Rectal smooth muscle tissue (tissue), 1 donor: Measurements from ENCODE around the gene HDAC4.

Experiments used
- H3K27ac ChIP-seq: one replicate; pipeline ENCODE4 v1.7.0; 2013; ENCODE audit warnings: low read depth, low read length, inconsistent platforms
- H3K27me3 ChIP-seq: one replicate; pipeline ENCODE4 v1.7.0; 2013; ENCODE audit warnings: low read length; ENCODE audit not compliant: control insufficient read depth, insufficient read depth
- H3K36me3 ChIP-seq: one replicate; pipeline ENCODE4 v1.7.0; 2013; ENCODE audit warnings: low read length; ENCODE audit not compliant: control insufficient read depth, insufficient read depth
- H3K4me1 ChIP-seq: one replicate; pipeline ENCODE4 v1.7.0; 2013; ENCODE audit warnings: low read length; ENCODE audit not compliant: control insufficient read depth, insufficient read depth
- H3K4me3 ChIP-seq: one replicate; pipeline ENCODE4 v1.7.0; 2013; ENCODE audit warnings: low read length
- H3K9ac ChIP-seq: one replicate; pipeline ENCODE4 v1.7.0; 2013; ENCODE audit warnings: low read length

The HDAC4 gene

GRCh38 chr2:239438995-239439753 lies 38.4 kb upstream of the HDAC4 start:
- Histone ChIP-seq H3K36me3 (no peaks in the 10 kb centered on the region), H3K4me1 (no peaks in the 10 kb centered on the region), H3K27ac (no peak overlapping the region), H3K27me3 (peaks cover 2% of the 10 kb centered on the region), H3K4me3 (no peak overlapping the region), H3K9ac (no peak overlapping the region)

DNA sequence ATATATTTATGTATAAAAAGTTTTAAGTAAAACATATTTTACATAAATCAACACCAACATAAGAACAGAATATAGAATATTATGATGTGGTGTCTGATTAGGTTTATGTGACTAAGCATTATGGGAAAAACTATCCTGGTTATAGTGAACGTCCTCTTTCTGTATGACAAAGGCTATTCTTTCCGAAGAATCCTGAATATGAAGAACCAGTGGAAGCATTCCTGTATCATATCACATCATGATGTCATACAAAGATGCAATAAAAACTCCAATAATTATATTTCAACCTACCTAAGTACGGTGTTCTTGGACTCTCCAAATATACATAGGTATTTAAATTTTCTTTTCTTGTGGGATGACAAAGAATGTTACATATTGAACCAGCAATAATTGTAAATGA lies 37.5 kb upstream of the HDAC4 start:
- H3K27ac ChIP-seq, result no peak overlapping the region
- no peaks in the 10 kb centered on the region for H3K4me1 ChIP-seq
- no peak overlapping the region for H3K4me3 ChIP-seq
- peaks cover 2% of the 10 kb centered on the region for H3K27me3 ChIP-seq
- no peaks in the 10 kb centered on the region for H3K36me3 ChIP-seq
- no peak overlapping the region for H3K9ac ChIP-seq

DNA sequence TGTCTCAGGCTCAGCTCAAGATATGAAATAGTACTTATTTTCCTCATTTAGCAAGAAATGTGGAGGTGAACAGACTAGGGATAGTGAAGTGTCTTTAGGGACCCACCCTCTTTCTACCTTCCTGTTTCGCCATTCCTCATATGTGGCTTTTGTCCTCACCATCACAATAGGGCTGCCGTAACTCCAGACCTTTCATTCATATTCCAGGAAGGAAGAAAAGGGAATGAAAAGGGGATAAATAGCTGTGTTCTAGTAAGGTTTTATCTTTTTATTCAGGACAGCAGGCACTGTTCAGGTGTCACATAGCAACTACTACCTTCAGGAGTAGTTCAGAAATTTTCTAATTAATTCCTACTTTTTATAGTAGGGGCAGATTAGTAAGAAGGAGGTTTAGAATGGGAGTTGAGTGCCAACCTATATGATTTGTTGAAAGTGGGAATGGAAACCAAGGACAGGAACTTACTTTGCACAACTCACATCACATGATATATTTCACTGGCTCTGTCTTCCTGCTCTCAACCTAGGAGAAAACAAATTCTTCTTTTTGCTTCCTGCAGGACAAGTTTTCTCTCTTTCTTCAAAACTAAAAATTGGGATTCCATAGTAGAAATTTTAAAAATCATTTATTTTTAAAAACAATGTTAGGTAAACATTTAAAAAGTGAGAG lies 36.0 kb upstream of the HDAC4 start:
- H3K27me3 ChIP-seq, result peaks cover 2% of the 10 kb centered on the region
- H3K36me3 ChIP-seq, result no peaks in the 10 kb centered on the region
- H3K4me1 ChIP-seq, result no peaks in the 10 kb centered on the region
- H3K4me3 ChIP-seq, result no peak overlapping the region
- no peak overlapping the region for H3K9ac ChIP-seq
- no peak overlapping the region for H3K27ac ChIP-seq

- Histone ChIP-seq H3K36me3 (no peaks in the 10 kb centered on the region), H3K4me3 (no peak overlapping the region), H3K27ac (no peak overlapping the region), H3K9ac (no peak overlapping the region), H3K4me1 (no peaks in the 10 kb centered on the region), H3K27me3 (peaks cover 2% of the 10 kb centered on the region)
These were observed 35.3 kb upstream of the HDAC4 start for GRCh38 chr2:239436076-239436475.

DNA sequence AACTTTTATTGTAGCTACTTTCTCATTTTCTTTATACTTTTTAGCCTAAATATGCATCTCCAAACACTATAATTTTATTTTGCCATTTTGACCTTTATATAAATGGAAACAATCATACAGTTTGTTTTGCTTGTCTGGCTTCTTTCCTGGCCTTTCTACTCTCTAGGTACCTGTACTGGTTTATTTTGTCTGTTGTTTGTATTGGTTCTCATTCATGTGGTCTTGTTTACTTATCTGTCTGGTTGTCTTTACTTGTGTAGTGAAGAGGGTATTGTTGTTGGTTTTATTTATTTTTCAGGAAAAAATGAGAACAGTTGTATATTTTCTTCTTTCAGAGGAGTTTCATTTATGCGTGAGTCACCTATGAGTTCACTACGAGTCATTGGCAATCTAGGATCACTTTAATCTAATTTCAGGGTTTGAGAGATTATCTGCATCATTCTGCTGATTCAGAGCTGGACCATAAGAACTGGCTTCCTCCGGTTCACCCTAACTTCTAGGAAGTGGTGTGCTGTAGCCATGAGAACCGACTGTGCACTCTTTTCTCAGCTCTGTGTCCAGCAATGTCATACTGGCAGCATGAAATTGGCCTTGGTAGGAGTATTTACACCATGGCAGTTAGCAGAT lies 33.1 kb upstream of the HDAC4 start:
- Histone ChIP-seq H3K4me1 (no peaks in the 10 kb centered on the region), H3K9ac (no peak overlapping the region), H3K36me3 (no peaks in the 10 kb centered on the region), H3K27me3 (peaks cover 2% of the 10 kb centered on the region), H3K4me3 (no peak overlapping the region), H3K27ac (no peak overlapping the region)

GRCh38 chr2:239432174-239432573 lies 31.4 kb upstream of the HDAC4 start:
- H3K9ac ChIP-seq, result no peak overlapping the region
- H3K4me1 ChIP-seq, result no peaks in the 10 kb centered on the region
- H3K36me3 ChIP-seq, result no peaks in the 10 kb centered on the region
- H3K4me3 ChIP-seq, result no peak overlapping the region
- no peak overlapping the region for H3K27ac ChIP-seq
- H3K27me3 ChIP-seq, result no peaks in the 10 kb centered on the region

- H3K4me1 ChIP-seq, result no peaks in the 10 kb centered on the region
- H3K4me3 ChIP-seq, result no peak overlapping the region
- H3K27me3 ChIP-seq, result no peaks in the 10 kb centered on the region
- H3K36me3 ChIP-seq, result no peaks in the 10 kb centered on the region
- no peak overlapping the region for H3K9ac ChIP-seq
- no peak overlapping the region for H3K27ac ChIP-seq
These were observed 30.7 kb upstream of the HDAC4 start for GRCh38 chr2:239431536-239431935.

DNA sequence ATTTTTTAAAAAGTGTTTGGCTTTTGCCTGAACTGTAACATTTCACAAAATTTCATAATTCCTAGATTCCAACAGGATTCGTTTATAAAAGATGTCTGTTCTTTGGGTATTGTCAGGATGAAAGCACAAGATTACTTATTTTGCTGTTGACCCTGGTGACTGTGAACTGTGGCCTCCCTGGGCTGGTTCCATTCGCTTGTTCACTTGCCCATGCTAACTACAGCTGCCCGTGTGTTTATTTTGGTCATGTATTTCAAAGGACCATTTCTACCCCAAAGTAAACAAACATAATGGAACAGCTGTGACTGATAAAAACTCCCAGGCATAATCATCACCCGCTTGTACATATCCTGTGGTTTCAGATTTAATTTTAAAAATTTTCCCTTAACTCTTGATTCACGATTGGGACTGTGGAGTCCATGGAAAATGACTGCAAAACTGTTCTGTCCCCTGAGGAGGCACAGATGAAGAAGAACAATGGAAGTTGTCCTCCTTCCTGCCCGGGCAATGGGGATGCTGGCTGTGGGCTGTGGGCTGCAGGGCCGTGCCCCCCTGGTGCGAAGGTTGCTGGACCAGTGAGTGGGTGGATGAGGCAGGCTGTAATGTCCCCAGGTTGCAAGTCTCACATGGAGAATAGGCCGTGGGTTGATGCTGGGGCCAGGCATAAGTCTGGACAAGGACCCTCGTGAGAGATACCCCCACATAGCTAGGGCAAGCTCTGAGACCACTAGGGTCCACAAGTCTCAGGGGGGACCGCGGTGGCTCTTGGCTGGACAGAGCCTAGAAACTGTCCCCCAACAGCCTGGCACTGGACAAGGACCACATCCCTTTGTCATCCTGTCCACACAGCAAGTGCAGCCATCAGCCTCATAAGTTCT lies 28.9 kb upstream of the HDAC4 start:
- Histone ChIP-seq H3K4me3 (no peak overlapping the region), H3K27ac (no peak overlapping the region), H3K27me3 (no peaks in the 10 kb centered on the region), H3K36me3 (no peaks in the 10 kb centered on the region), H3K4me1 (no peaks in the 10 kb centered on the region), H3K9ac (no peak overlapping the region)

- Histone ChIP-seq H3K27me3 (no peaks in the 10 kb centered on the region), H3K4me1 (no peaks in the 10 kb centered on the region), H3K36me3 (no peaks in the 10 kb centered on the region), H3K27ac (no peak overlapping the region), H3K4me3 (no peak overlapping the region), H3K9ac (no peak overlapping the region)
These were observed 24.8 kb upstream of the HDAC4 start for GRCh38 chr2:239425631-239426030.

DNA sequence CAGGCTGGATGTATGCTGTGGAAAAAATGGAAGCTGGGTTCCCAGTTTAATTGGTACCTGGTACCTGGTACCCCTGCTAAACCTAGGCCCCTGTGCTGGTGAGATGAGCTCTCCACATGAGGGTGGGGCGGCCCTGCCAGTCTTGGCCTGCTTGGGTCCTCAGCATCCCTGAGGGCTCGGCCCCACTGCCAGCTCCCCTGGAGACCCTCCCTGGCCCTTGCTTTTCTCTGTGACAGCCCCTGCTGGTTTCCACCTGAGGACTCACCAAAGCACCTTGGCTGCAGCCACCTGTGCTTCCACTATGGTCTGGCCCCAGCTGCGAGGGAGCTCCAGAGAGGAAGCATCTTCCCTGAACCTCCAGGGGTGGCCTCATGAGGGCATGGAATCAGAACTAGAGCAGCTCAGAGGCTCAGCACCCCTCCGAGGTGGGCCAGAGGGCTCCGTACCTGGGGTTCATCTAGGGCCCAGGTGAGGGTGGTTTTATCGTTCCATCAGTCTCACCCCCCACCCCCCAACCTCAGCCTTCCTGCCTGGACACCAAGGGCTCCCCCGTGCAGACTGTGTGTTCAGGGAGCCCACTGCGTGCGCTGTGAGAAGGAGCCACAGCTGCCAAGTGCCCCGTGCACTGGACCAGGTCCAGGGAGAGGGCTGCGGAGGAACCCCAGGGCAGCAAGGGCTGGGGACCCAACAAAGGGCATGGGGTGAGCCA lies 23.7 kb upstream of the HDAC4 start:
- H3K9ac ChIP-seq, result no peak overlapping the region
- no peaks in the 10 kb centered on the region for H3K4me1 ChIP-seq
- H3K4me3 ChIP-seq, result no peak overlapping the region
- no peak overlapping the region for H3K27ac ChIP-seq
- H3K36me3 ChIP-seq, result no peaks in the 10 kb centered on the region
- no peaks in the 10 kb centered on the region for H3K27me3 ChIP-seq

- Histone ChIP-seq H3K4me1 (no peaks in the 10 kb centered on the region), H3K36me3 (no peaks in the 10 kb centered on the region)
These were observed 22.7 kb upstream of the HDAC4 start for GRCh38 chr2:239423551-239423950.

DNA sequence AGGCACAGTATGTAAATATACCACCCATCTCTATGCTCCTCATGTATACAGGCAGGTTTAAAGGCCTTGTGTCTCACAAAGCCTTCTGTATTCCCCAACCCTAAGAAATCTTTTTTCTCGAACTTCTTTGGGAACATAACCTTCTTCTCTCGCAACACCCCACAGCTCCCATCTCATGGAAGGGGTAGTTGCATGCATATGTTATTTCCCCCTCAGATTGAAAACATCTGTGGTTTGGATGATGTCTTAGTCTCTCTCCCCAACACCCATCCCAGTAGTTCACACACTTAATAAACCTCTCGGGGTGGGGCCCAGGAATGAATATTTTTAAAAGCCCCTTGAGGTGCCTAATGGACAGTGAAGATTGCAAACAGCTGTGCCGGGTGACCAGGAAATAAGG lies 21.0 kb upstream of the HDAC4 start:
- H3K27ac ChIP-seq, result no peak overlapping the region
- no peak overlapping the region for H3K4me3 ChIP-seq
- no peaks in the 10 kb centered on the region for H3K4me1 ChIP-seq
- H3K27me3 ChIP-seq, result no peaks in the 10 kb centered on the region
- no peaks in the 10 kb centered on the region for H3K36me3 ChIP-seq
- H3K9ac ChIP-seq, result no peak overlapping the region

More at GRCh38 chr2:239423551-239423950, 22.7 kb upstream of the HDAC4 start:
- Histone ChIP-seq H3K4me3 (no peak overlapping the region), H3K27ac (no peak overlapping the region), H3K27me3 (no peaks in the 10 kb centered on the region), H3K9ac (no peak overlapping the region)
